Stimulated activated effector memory CD8-positive, alpha-beta T cell treated with anti-CD3 and anti-CD28 coated beads, Interleukin-12 subunit alpha, Interleukin-12 subunit beta, amount 100 ng/mL, for 72 hours (primary cell): Measurements from ENCODE around the gene FTCDNL1.

Experiments
- ATAC-seq: fragments of 150-1000 bp; cut with Tn5 transposase; 2 replicates; pipeline ENCODE4 v1.10.0; 2021
- DNase-seq, 2 donors: peaks; one replicate each; pipeline ENCODE4 v3.0.0; 2021 to 2022; ENCODE audit warnings: low spot score in 2 of 2
- H3K27ac Mint-ChIP-seq: one replicate; pipeline ENCODE4 v1.8.0; 2022; ENCODE audit warnings: mild to moderate bottlenecking, mixed read lengths
- H3K36me3 Mint-ChIP-seq: one replicate; pipeline ENCODE4 v1.8.0; 2022; ENCODE audit warnings: mild to moderate bottlenecking, mixed read lengths
- H3K4me1 Mint-ChIP-seq: one replicate; pipeline ENCODE4 v1.8.0; 2022; ENCODE audit warnings: mixed read lengths
- H3K4me3 Mint-ChIP-seq: one replicate; pipeline ENCODE4 v1.8.0; 2022; ENCODE audit warnings: mild to moderate bottlenecking, mixed read lengths
- H3K9me3 Mint-ChIP-seq: one replicate; pipeline ENCODE4 v1.8.0; 2022; ENCODE audit warnings: mixed read lengths

Gene FTCDNL1

DNA sequence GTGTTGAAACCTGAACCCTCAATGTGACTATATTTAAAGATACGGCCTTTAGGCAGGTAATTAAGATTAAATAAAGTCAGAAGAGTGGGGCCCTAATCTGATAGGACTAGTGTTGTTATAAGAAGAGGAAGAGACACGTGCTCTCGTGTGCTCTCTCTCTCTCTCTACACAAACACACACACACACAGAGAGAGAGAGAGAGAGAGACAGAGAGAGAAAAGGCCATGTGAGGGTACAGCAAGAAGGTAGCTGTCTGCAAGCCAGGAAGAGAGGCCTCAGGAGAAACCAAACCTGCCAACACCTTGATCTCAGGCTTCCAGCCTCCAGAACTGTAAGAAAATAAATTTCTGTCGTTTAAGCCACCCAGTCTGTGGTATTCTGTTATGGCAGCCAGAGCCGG, 106.7 kb downstream of the FTCDNL1 start:
- Mint-ChIP-seq H3K4me3 (no peak overlapping the region), H3K4me1 (peaks cover 7% of the 10 kb centered on the region), H3K27ac (no peak overlapping the region), H3K36me3 (no peaks in the 10 kb centered on the region), H3K9me3 (no peaks in the 10 kb centered on the region)
- ATAC-seq (no peak), DNase-seq (no peak)

DNA sequence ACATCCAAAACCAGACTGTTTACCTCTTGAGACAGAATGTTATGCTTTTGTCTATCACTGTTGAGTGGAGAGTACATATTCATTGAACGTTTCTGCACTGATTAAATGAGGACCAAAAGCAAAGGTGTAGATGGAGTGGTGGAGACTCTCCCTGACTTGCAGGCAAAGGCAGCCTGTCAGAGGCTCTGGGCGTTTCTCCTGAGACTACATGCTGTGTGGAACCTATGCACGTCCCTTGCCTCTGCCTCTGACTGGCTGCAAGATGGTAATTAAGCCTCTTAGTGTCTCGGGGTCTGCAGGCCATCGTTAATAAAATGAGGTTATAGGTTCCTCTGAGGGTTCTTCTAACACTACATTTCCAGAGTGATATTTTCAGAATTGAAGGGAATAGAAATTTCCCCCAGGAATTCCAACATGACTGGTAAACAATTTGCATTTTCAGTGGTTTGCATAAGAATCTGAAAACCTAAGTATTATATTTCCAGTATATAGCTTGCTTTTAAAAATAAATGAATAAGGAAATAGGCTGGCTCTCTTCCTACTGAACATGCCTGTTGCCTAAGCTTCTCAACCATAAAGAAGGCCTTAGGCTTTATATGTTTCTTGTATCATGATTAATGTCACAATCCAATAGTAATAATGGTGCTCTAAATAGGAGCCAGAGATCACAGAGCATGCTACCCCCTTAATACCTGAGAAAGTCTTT, 107.4 kb downstream of the FTCDNL1 start:
- H3K4me1 Mint-ChIP-seq = peaks cover 7% of the 10 kb centered on the region
- no peaks in the 10 kb centered on the region for H3K9me3 Mint-ChIP-seq
- H3K36me3 Mint-ChIP-seq = no peaks in the 10 kb centered on the region
- DNase-seq (no peak), ATAC-seq (peak; percentile 20)
- H3K4me3 Mint-ChIP-seq = no peak overlapping the region
- H3K27ac Mint-ChIP-seq = no peak overlapping the region

DNA sequence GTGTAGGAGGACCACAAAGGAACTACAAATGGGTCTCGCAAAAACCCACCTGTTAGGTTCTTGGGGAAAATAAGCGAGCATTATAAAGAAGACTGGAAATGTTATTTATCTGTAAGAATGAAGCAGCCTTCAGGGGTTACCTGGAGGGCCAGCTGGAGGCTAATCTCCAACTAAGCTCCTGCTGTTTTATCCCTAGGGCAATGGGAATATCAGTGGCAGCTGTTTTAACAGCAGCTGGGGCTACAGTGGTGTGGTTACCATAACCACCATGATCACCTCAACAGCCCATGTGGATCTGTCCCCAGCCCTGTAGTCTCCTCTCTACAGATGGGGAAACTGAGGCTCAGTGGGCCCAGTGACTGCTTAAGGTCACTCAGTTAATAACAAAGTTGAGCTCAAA, 108.1 kb downstream of the FTCDNL1 start:
- Mint-ChIP-seq H3K4me1 (peaks cover 7% of the 10 kb centered on the region), H3K9me3 (no peaks in the 10 kb centered on the region), H3K36me3 (no peaks in the 10 kb centered on the region), H3K27ac (no peak overlapping the region), H3K4me3 (no peak overlapping the region)
- ATAC-seq (peak; percentile 31), DNase-seq (no peak)

DNA sequence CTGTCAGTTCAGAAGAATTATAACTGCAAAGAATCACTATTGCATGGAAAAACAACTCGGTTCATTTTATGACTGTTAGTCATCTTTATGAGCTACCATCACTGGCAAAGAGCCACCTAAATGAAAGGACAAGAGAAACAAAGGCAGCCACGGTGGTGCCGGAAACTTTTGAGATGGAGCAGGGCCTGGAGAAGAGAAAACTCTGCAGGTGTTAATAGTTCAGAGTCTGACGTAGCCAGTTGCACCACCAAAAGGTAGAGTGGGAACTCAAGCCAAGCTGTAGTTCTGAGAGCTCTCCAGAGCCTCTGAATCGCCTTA, 110.9 kb downstream of the FTCDNL1 start:
- Mint-ChIP-seq H3K4me1 (peaks cover 7% of the 10 kb centered on the region), H3K27ac (no peak overlapping the region), H3K36me3 (no peaks in the 10 kb centered on the region), H3K9me3 (no peaks in the 10 kb centered on the region), H3K4me3 (no peak overlapping the region)
- DNase-seq (no peak), ATAC-seq (no peak)

DNA sequence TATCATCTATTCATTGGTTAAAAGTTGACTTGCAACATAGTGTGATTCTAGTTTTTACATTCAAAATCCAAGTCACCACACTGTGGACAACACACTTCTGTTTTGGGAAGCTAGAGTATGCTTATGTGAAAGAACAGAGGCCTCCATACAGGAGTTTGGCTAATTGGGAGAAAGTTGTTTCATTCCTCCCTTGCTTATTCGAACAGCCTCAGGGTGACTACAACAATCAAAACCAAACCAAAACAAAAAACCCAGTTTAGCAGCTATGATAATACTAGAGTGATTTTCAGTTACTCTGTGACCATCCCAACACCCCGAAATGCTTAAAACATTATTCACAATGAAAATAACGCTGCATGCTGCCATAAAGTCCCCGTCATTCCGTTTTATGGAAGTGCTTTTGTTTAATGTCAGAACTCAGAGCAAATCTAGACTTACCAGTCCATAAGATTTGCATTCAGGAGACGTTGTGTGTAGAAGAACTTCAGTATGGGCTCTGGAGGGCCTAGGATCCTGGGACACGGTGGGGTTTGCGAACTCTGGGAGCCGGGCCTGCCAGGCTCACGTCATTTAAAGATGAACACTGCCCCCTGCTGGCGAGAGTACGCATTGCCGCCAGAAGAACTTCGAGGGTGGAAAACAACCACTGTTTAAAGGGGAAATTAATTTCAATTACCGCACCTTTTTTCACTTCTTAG, 111.4 kb downstream of the FTCDNL1 start:
- peaks cover 7% of the 10 kb centered on the region for H3K4me1 Mint-ChIP-seq

DNA sequence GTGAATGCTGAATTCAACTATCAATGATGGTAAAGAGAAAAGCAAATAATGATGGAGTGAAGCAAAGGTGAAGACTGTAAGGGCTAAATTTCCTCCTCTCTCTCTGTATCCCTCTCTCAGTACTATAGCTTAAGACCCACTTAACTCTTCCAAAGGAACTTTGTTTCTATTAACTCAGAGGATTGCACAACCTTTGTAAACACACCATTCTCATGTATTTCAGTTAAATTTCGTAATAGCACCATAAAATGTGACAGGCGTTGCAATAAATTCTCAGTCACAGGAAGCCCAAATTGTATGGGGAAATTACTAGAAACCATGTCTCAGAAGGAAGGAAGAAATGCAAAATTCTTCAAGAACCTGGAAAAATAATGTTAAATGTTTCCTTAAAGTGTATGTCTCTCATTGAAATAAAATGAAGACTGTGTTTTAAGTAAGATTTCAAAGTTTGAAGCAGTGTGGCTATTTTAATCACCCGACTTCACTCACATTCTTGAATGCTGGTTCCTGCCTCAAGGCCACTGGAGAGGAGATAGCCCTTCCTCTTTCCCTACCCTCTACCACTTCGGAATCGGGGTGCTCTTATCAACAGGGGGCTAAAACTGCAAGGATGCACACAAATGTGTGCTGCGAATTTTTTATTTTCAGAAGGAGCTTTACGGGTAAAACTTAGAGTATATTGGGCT, 112.1 kb downstream of the FTCDNL1 start:
- Mint-ChIP-seq H3K27ac (no peak overlapping the region), H3K36me3 (no peaks in the 10 kb centered on the region), H3K4me1 (peaks cover 7% of the 10 kb centered on the region), H3K9me3 (no peaks in the 10 kb centered on the region), H3K4me3 (no peak overlapping the region)
- DNase-seq = no peak
- ATAC-seq = no peak

More for the DNA sequence above, 111.4 kb downstream of the FTCDNL1 start:
- DNase-seq = peak; percentile 40 to 82
- Mint-ChIP-seq H3K9me3 (no peaks in the 10 kb centered on the region), H3K4me3 (no peak overlapping the region), H3K36me3 (no peaks in the 10 kb centered on the region), H3K27ac (no peak overlapping the region)
- ATAC-seq = no peak

DNA sequence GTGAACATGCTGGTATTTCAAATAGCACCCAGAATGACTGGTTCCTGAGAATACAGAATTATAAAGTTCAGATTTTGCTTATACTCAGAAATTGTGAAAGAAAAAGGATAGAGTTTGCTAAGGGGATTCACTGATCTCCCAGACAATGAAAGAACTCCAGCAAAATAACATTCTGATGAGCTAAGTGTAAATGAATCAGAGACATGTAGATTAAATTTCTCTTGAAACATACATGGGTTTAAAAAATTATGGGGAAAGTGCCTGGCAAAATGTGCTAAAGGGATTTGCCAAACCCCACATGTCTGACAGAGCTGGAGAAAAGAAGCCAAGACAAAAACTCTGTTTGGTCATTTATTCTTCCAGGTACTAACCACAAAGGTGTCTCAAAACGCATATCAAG, 116.3 kb downstream of the FTCDNL1 start:
- Mint-ChIP-seq H3K36me3 (no peaks in the 10 kb centered on the region), H3K4me1 (peaks cover 2% of the 10 kb centered on the region), H3K27ac (no peak overlapping the region), H3K9me3 (no peaks in the 10 kb centered on the region), H3K4me3 (no peak overlapping the region)
- DNase-seq (no peak), ATAC-seq (no peak)

DNA sequence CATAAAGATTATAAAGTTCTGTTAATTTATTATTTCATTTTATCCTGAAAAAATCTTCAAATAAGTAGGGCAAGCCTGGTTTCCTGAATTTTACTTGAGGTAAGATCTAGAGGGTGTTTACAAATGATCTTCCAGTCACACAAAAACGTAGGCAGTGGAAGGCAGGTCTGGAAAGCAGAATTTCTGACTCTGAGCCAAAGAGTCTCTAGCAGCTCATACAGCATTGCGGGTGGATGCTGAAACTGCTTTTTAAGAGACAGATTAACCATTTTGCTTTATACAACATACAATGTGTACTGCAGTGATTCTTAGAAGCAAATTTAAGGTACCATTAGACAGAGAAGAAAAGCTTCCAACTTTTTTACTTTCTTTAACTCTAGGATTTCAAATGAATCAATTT, 117.0 kb downstream of the FTCDNL1 start:
- DNase-seq (no peak), ATAC-seq (no peak)
- Mint-ChIP-seq H3K9me3 (no peaks in the 10 kb centered on the region), H3K4me3 (no peak overlapping the region), H3K27ac (no peak overlapping the region), H3K36me3 (no peaks in the 10 kb centered on the region), H3K4me1 (no peaks in the 10 kb centered on the region)

DNA sequence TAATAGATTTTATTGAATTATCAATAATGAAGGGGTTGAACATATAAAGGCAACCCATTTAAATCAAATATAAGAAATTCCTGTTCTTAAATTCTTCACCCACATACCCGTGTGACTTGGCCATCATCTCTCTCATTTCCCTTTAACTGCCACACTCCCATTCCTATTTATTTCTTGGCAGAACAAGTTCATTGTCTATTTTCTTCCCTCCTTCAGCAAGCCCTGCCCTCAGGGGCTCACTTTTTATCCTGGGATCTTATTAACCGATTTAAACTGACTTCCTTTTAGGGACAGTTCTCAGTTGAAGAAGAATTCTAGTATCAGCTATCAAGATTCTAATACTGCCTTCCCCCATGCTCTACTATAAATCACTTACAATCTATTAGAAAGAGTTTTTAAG, 123.2 kb downstream of the FTCDNL1 start:
- no peaks in the 10 kb centered on the region for H3K36me3 Mint-ChIP-seq
- no peak for DNase-seq
- H3K4me1 Mint-ChIP-seq = no peaks in the 10 kb centered on the region
- no peak overlapping the region for H3K27ac Mint-ChIP-seq
- ATAC-seq = no peak
- H3K9me3 Mint-ChIP-seq = peaks cover 3% of the 10 kb centered on the region
- no peak overlapping the region for H3K4me3 Mint-ChIP-seq

DNA sequence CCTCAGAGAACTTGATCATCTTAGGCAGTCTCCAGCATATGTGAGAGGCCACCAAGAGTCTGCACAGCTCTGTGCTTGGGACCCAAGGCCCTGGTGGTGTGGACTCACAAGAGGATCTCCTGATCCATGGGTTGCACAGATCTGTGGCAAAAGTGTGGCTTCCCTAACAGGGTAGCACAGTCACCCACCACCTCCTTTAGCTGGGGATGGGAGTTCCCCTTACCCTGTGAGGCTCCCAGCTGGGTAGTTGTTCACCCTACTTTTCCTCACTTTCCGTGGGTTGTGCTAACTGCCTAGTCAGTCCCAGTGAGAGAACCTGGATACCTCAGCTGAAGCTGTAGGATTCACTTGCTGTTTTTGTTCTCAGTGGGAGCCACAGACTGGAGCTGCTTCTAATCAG, 123.7 kb downstream of the FTCDNL1 start:
- Mint-ChIP-seq H3K4me3 (no peak overlapping the region), H3K4me1 (no peaks in the 10 kb centered on the region), H3K36me3 (no peaks in the 10 kb centered on the region), H3K9me3 (peaks cover 6% of the 10 kb centered on the region), H3K27ac (no peak overlapping the region)
- no peak for ATAC-seq
- no peak for DNase-seq

DNA sequence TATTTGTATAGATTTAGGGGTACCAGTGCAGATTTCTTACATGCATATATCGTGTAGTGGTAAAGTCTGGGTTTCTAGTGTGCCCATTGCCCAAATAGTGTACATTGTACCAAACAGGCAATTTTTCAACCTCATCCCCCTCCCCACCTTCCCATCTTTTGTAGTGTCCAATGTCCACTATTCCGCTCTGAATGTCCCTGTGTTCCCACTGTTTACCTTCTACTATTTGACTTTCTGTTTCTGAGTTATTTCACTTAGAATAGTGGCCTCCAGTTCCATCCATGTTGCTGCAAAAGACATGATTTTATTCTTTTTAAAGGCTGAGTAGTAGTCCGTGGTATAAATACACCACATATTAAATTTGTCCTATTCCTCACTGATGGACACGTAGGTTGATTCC, 132.9 kb downstream of the FTCDNL1 start:
- H3K4me1 Mint-ChIP-seq = no peaks in the 10 kb centered on the region
- no peak for DNase-seq
- H3K4me3 Mint-ChIP-seq = no peak overlapping the region
- H3K9me3 Mint-ChIP-seq = peaks cover 3% of the 10 kb centered on the region
- H3K27ac Mint-ChIP-seq = no peak overlapping the region
- ATAC-seq = no peak
- no peaks in the 10 kb centered on the region for H3K36me3 Mint-ChIP-seq

DNA sequence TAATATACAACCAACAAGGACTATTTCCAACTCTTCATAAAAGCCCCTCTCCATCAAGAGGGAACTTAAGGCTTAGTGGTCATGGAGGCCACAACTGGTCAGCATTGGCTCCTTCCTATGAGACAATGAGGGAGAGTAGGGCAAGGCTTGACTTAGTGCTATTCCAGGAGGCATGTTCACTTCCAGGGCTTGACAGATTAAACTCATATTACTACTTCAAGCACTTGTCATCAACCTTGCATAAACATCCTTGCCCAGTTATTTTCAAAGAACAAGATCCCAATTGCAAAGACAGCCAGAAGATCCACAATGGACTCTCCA, 133.4 kb downstream of the FTCDNL1 start:
- DNase-seq = no peak
- H3K27ac Mint-ChIP-seq = no peak overlapping the region

DNA sequence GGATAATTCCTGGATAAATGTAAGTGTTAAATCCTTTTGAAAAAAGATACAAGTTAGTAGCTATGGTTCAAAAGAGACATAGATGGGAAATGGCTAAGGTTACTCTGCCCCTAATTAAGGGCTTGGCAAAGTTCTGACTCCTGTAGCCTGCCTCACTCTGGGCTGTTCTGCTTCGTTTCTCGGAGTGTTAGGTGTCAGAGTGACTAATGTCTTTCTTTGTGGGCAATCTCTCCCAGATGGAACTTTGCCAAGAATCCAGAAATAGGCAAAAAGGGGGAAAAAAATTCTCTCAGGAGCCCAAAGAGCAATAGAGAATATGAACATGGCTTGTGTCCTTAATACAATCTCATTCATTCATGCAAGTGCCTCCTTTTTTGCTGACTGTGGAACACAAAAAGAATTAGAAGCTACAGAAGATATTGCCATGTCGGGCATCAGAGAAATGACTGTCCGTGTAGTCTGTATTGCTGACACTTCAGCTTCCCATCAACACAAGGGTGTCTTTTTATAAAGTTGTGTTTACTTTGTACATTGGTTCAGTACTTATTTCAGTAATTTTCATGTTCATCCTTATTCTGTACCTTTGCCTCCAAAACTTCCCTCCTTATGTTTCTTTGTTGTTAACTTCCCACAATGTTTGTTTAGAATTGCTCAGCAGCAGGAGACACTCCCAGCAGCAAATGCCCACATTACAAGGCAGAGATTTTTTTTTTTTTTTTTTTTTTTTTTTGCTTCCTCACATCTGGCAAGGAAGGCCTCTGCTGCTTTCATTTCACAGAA, 134.0 kb downstream of the FTCDNL1 start:
- no peak for DNase-seq
- no peaks in the 10 kb centered on the region for H3K36me3 Mint-ChIP-seq

More for the DNA sequence above, 133.4 kb downstream of the FTCDNL1 start:
- peaks cover under 1% of the 10 kb centered on the region for H3K9me3 Mint-ChIP-seq
- no peak for ATAC-seq
- no peak overlapping the region for H3K4me3 Mint-ChIP-seq
- H3K4me1 Mint-ChIP-seq = no peaks in the 10 kb centered on the region
- no peaks in the 10 kb centered on the region for H3K36me3 Mint-ChIP-seq

DNA sequence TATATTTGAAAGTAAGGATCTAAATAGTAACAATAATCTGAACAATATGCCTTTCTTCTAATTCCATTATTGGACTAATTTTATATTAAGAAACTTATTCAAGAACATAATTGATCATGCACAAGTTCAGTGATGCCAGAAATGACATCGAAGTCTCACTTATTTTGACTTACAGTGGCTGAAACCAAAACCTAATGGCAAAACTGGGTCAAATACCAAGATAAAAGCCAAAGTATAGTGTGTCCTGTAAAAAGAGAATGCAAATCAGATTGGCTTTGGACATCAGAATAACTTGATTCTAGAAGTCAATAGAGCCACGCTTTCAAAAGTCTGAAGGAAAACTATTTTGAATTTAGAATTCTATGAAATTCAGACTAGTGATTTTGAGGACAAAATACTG, 137.2 kb downstream of the FTCDNL1 start:
- Mint-ChIP-seq H3K4me3 (no peak overlapping the region), H3K36me3 (no peaks in the 10 kb centered on the region), H3K27ac (no peak overlapping the region), H3K4me1 (no peaks in the 10 kb centered on the region), H3K9me3 (no peaks in the 10 kb centered on the region)
- no peak for DNase-seq
- no peak for ATAC-seq

More for the DNA sequence above, 134.0 kb downstream of the FTCDNL1 start:
- Mint-ChIP-seq H3K4me3 (no peak overlapping the region), H3K4me1 (no peaks in the 10 kb centered on the region), H3K9me3 (no peaks in the 10 kb centered on the region), H3K27ac (no peak overlapping the region)
- no peak for ATAC-seq

DNA sequence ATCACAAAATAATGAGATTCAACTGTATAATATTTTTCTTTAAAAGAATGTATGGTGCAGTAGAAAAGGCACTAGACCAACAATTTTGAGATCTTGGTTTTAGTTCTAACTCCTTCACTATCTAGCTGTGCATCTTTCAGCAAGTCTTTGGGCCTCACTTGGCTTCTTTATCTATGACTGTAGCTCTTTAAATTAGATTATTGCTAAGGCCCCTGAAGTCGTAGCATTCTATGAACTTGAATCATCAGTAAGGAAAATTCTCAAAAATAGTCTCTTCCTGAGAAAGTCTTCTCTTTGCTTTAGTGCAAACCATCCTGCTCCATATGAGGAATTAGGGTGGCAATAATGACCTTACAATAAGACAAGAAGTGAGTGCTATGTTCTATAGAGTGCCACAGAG, 140.4 kb downstream of the FTCDNL1 start:
- H3K4me1 Mint-ChIP-seq = no peaks in the 10 kb centered on the region
- ATAC-seq (no peak), DNase-seq (no peak)
- H3K27ac Mint-ChIP-seq = no peak overlapping the region
- no peak overlapping the region for H3K4me3 Mint-ChIP-seq
- H3K36me3 Mint-ChIP-seq = no peaks in the 10 kb centered on the region
- H3K9me3 Mint-ChIP-seq = peaks cover 4% of the 10 kb centered on the region
